GM19035 (cell line): ENCODE data around the gene LDLRAD3.
"Not testable (repeated sequence)": the region's sequence is repeated elsewhere in the genome, so short reads cannot be mapped to it uniquely, and the experiment has no call there.

Experiments used
- ATAC-seq: cut with Tn5 transposase; IDR thresholded peaks from one replicate; pipeline ENCODE4 v1.9.1; 2021; ENCODE audit not compliant: unreplicated experiment

Gene LDLRAD3

DNA sequence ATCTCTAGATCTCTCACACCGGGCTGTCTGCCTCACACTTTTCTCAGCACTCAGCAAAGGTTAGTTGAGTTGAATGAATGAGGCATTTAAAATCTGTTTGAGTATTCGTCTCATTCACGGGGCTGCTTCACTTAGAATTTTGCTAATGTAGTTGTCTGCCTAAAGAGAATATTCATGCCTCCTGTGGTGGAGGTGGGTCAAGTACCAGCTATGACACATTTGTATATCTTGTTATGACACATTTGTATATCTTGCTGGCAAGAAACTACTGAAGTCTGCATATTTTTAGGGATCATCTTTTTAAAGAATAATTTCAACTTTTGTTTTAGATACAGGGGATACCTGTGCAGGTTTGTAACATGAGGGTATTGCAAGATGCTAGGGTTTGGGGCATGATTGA, 43.1 kb downstream of the LDLRAD3 start:
- no peak for ATAC-seq

- ATAC-seq = no peak
Observed at GRCh38 chr11:35990170-35990569, 46.3 kb downstream of the LDLRAD3 start.

DNA sequence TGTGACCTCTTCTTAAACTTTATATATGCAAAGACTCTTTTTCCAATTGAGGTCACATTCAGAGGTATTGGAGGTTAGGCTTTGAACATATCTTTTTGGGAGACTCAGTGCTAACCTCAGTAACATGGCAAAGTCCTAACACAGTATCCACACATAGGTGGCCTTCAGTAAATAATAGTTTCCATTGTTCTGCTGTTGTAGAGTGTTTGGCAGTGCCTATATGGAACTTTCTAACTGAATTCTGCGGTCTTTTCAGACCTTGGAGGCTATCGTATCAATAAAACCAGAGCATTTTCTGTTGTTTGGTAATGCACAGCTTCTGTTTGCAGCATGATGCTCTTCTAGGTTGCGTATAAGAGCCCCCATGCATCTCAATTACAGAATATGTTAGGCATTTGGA, 47.0 kb downstream of the LDLRAD3 start:
- ATAC-seq = no peak

- ATAC-seq = no peak
Observed at GRCh38 chr11:35992548-35992947, 48.7 kb downstream of the LDLRAD3 start.

DNA sequence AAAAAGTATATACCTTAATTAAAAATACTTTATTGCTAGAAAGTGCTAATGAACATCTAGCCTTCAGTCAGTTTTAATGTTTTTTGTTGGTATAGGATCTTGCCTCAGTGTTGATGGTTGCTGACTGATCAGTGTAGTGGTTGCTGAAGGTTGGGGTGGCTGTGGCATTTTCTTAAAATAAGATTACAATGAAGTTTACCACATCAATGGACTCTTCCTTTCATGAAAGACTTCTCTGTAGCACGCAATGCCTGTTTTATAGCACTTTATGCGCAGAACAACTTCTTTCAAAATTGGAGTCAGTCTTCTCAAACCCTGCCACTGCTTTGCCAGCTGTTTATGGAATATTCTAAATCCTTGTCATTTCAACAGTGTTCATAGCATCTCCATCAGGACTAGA, 50.6 kb downstream of the LDLRAD3 start:
- no peak for ATAC-seq

- ATAC-seq = no peak
Observed at GRCh38 chr11:35995681-35996271, 51.9 kb downstream of the LDLRAD3 start.

- no peak for ATAC-seq
Observed at GRCh38 chr11:35997902-35998520, 54.1 kb downstream of the LDLRAD3 start.

DNA sequence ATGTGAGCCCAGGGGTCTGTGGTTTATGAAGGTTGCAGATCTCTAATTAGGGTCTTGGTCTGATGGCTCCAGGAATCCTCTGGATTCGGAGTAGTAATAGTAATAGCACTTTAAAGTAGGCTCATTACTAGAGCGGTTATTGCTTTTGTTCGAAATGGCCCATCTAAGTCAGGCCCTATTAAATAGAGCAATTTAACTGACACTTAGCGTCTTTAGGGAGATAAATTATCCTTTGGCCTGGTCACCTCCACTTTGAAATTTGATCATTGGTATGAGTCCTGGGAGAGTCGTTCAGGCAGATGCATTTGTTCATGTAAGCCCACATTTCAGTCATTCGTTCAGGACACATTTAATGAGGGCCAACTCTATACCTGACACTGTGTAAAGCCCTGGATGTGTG, 54.8 kb downstream of the LDLRAD3 start:
- ATAC-seq = no peak

DNA sequence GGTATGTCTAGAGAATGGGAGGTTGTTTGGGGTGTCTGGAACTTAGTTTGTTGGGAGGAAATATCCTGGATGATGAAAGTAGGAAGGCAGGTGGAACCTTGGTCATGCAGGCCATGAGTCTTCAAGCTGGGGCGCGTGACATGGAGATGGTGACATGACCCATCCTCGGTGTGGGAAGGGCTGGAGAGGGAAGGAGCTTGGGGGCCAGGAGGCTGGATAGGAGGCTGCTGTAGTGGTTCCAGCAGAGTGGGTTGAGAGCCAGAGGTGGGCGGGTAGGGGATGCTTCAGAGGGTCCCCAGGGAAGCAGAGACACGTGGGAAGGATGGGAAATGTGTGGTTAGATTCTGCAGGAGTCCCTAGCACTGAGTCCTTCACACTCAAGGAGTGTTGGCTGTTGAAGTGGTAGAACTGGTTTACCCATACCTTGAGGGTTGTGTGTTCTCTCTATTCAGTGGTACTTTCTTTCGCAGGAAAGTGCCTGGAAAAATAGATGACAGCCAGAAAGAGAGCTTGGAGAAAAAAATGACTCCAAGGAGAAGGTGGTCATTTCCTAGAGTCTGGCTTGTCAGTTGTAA, 56.8 kb downstream of the LDLRAD3 start:
- ATAC-seq = no peak

GRCh38 chr11:36002196-36002595, 58.3 kb downstream of the LDLRAD3 start:
- ATAC-seq = no peak

- no peak for ATAC-seq
Observed at GRCh38 chr11:36002796-36003195, 58.9 kb downstream of the LDLRAD3 start.

DNA sequence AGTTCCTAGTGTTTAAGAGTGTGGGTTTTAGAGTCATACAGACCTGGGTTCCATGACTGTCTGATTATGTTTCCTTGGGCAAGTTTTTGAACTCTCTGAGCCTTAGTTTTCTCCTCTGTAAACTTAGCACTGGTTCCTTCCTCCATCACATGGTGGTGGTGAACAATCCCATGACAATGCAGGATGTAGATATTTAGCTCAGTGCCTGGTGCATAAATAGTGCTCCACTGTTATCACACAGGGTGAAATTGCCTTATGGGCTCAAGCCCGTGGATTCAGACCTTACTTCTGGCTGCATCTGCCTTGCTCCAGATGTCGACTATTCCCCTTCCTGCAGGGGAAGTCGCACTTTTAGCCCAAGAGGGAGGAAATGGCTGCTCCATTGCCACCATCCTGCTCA, 62.7 kb downstream of the LDLRAD3 start:
- no peak for ATAC-seq

DNA sequence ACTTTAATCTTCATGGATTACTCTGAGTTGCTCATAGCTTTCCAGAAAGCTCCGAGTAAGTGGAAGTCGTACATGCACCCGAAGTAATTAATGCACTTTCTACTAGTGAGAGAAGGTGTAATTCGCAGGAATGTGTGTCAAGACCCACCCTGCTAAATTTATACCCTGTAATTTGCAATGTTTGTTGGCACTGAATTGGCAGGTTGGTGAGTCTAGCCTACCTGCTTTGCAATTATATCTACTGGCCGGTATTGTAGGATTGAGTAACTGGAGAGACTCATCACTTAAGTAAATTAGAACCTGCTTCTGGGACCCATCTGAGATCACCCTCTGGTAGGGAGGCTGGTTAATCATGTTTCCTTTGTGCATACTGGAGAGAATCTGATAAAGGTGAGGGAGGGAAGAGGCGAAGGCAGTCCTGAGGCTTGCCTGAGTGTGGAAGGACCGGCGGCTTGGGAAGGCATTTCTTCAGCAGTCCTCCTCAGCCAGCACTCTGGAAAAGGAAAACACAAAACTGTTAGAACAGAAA, 63.3 kb downstream of the LDLRAD3 start:
- ATAC-seq = no peak

GRCh38 chr11:36008584-36008983, 64.7 kb downstream of the LDLRAD3 start:
- ATAC-seq = no peak

- no peak for ATAC-seq
Observed at GRCh38 chr11:36009473-36009872, 65.6 kb downstream of the LDLRAD3 start.

DNA sequence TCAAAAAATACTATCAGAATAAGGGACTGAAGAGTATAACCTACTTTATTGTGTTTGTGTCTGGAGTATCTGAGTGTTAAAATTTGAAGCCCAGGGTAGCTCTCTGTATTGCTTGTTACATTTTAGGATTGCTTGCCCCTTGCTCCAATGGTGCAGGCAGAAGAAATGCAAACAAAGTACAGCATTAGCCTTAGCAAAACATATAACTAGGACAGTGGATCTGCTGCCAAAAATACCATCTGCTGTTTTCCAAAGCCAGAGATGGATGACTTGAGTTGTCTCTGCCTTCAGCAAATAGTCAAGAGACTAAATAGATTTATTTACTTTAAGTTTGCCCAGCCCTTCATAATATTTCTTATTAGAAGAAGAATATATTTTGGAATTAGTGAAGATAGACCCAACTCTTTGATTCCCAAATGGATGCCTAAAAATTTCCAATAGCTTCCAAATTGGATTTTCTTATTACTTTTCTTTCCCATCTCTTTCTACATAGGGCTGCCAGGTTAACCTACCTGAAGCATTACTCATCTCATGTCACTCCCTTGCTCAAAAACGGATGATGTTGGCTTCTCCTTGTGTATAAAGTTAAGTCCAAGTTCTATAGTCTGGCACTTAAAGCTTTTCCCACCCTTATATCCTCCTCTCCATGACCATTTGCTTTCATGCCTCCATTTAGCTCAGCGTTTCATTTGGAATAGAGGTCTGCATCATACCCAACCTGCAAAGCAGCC, 66.3 kb downstream of the LDLRAD3 start:
- no peak for ATAC-seq

- ATAC-seq = no peak
Observed at GRCh38 chr11:36011574-36011973, 67.7 kb downstream of the LDLRAD3 start.

DNA sequence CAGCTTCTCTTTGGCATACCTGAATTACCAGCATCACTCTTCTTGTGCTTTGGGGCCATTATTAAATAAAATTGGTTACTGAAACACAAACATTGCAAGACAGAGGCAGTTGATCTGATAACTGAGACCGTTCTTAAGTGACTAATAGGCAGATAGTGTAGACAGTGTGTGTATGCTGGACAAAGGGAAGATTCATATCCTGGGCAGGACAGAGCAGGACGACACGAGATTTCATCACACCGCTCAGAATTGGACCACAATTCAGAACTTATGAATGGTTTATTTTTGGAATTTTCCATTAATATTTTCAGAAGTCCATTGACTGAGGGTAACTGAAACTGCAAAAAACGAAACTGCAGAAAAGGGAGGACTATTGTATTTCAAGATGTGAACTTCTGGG, 68.6 kb downstream of the LDLRAD3 start:
- ATAC-seq = no peak

GRCh38 chr11:36012979-36013378, 69.1 kb downstream of the LDLRAD3 start:
- no peak for ATAC-seq

GRCh38 chr11:36013446-36013845, 69.6 kb downstream of the LDLRAD3 start:
- ATAC-seq = not testable (repeated sequence)

DNA sequence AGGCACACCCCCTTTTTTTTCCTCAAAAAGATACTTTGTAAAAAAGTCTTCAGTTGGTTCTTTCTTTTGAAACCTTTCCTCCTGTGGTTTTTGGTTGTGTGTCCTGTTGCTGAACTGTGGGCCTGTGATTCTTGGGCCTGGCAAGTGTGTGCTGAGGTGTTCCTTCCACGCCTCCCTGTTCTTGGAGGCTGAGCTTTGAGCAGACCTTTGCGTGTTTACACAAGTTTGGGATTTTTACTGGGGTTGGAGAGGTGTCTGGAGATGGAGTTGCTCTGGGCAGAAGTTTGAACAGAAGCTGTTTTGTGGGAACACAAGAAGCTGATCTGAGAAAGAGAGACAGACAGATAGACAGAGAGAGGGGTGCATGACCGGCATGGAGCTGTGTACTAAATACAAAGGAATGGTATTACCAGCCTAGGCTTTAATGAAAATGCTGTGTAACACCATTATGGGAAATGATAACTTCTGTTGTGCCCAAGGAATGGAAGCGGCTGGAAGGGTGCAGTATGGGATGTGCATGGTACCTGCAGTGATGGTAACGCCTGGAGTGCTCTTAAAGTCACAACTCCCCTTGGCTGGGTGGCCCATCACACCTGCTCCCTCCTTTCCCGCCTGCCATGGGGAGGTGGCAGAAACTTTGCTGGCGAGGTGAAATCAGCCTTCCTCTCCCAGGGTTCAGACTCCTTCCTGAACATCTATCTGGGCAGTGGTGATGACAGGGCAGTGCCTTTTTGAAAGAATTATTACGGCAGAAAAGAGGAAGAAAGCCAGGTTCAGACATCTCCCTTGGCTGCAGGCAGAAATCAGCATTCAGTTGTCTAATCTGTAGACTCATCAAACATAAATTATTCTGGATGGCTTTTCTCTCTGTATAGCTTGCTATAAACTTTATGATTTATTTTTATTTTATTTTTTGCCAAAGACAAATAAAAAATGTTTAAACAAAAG, 70.4 kb downstream of the LDLRAD3 start:
- ATAC-seq = no peak
